ENCODE data around the gene CEP68. TPM values are rescaled to one million over a fixed set of nuclear protein-coding genes. Genes with fewer than 3 reads are reported as not detected.
A peak's percentile ranks its signal among the peaks of the same experiment; 100 is the strongest.

CEP68 gene
- total and polyA plus RNA-seq, 12 donors: 5.6 to 19.3 (median 10.7) TPM

DNA sequence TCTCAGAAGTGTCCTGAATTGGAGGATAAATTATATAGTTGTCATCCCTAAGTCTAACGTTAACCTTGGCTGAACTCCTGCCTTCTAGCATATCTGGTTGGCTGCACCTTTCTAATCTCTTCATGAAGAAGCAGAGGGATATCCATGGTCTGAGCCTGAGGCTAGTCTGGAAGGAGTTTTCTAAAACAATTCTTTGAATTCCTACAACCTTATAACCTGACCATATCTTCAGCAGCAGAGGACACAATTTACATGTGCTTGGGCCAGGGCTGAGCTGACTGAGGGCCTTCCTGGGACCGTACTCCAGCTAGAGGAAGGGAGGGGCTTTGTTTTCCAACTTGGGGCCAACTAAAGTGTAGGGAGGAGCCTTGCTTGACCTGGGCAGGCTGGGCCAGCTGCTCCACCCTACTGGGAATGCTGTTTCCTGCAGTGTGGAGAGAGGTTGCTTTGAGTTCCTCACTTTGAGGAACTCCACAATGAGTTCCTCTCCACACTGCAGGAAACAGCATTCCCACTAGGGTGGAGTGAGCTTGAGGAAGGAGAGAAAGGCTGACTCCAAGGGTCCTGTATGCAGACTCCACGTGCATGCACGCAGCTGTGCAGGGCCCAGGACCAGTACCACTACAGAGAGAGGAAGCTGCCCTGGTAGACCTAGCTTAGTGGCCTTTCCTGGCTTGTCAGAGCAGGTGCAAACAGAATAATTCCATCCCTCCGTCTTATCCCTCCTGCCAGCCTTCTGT, 19.6 kb downstream of the CEP68 start:
- intact Hi-C loops (cut with DNase I): no loop called here
- no peaks in the 10 kb centered on the region for H3K9me3 ChIP-seq (replicated peaks in 1 of 3)
- no peaks in the 10 kb centered on the region for H3K27me3 ChIP-seq
- 42 to 52% (median 47%) methylated on average over 5 of the region's 5 CpGs for WGBS, 4 donors
- H3K4me3 ChIP-seq: no peak overlapping the region
- H3K27ac ChIP-seq: peak overlapping the region in 3 of 5 donors; percentile 14 to 52 (median 51)
- peaks cover 0 to 63% of the 10 kb centered on the region in 2 donors for H3K36me3 ChIP-seq (replicated peaks in 1 of 2)
- H3K4me1 ChIP-seq (replicated peaks in 1 of 2): peaks cover 2 to 31% of the 10 kb centered on the region in 2 donors
- TF ChIP-seq, protein P1, sequence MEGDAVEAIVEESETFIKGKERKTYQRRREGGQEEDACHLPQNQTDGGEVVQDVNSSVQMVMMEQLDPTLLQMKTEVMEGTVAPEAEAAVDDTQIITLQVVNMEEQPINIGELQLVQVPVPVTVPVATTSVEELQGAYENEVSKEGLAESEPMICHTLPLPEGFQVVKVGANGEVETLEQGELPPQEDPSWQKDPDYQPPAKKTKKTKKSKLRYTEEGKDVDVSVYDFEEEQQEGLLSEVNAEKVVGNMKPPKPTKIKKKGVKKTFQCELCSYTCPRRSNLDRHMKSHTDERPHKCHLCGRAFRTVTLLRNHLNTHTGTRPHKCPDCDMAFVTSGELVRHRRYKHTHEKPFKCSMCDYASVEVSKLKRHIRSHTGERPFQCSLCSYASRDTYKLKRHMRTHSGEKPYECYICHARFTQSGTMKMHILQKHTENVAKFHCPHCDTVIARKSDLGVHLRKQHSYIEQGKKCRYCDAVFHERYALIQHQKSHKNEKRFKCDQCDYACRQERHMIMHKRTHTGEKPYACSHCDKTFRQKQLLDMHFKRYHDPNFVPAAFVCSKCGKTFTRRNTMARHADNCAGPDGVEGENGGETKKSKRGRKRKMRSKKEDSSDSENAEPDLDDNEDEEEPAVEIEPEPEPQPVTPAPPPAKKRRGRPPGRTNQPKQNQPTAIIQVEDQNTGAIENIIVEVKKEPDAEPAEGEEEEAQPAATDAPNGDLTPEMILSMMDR (IDR thresholded peaks at IDR 0.05): no peak
- no peak for TF ChIP-seq POLR2A (IDR thresholded peaks at IDR 0.05)
- DNase-seq: peak in 1 of 7 donors; percentile 55

DNA sequence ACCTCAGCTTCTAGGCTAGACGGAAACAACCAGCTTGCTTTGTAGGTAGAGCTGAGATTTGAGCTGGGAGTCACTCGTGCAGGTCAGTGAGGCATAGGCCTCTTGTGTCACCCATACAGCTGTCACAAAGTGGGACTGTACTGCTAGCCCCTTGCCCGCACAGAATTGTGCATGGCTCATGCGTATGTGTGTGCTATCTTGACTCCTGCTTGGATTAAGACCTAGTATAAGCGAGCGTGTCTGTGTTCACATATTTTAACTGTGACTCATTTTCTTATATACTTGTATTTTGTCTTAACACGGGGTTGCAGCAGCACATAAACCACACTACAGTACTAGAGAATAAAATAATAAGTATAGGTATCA, 20.1 kb downstream of the CEP68 start:
- TF ChIP-seq, protein P1 (IDR thresholded peaks at IDR 0.05): no peak
- TF ChIP-seq POLR2A (IDR thresholded peaks at IDR 0.05): no peak
- H3K36me3 ChIP-seq (replicated peaks in 1 of 2): peaks cover 0 to 66% of the 10 kb centered on the region in 2 donors
- no peaks in the 10 kb centered on the region for H3K27me3 ChIP-seq
- H3K27ac ChIP-seq: peak overlapping the region in 3 of 5 donors; percentile 14 to 52 (median 51)
- H3K9me3 ChIP-seq (replicated peaks in 1 of 3): no peaks in the 10 kb centered on the region
- H3K4me1 ChIP-seq (replicated peaks in 1 of 2): peaks cover 0 to 26% of the 10 kb centered on the region in 2 donors
- H3K4me3 ChIP-seq: no peak overlapping the region
- DNase-seq: no peak
- 76 to 88% (median 81%) methylated on average over 7 of the region's 7 CpGs for WGBS, 4 donors
- intact Hi-C loops (cut with DNase I): no loop called here

DNA sequence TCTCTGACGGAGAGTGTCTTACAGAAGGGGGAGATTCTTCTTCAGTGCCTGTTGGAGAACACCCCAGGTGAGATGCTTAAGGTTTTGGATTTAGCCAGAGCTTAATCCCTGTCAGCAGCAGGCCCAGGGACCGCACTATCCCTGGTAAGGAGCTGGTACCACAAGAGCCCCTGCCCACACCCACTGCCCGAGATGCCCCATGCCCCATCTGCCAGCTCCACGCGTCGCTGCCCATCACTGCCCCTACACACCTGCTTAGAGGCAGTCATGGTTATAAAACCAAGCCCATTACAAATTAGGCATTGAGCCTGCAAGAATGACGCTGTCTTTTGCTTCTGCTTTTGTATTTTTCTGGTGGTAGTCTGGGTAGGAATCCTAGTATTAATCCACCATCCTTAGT, 21.7 kb downstream of the CEP68 start:
- no peak for DNase-seq
- no peak overlapping the region for H3K27ac ChIP-seq
- no peaks in the 10 kb centered on the region for H3K9me3 ChIP-seq (replicated peaks in 1 of 3)
- peaks cover 0 to 61% of the 10 kb centered on the region in 2 donors for H3K36me3 ChIP-seq (replicated peaks in 1 of 2)
- TF ChIP-seq, protein P1 (IDR thresholded peaks at IDR 0.05): no peak
- no peak for TF ChIP-seq POLR2A (IDR thresholded peaks at IDR 0.05)
- H3K27me3 ChIP-seq: no peaks in the 10 kb centered on the region
- H3K4me3 ChIP-seq: no peak overlapping the region
- 96 to 99% (median 98%) methylated on average over 7 of the region's 7 CpGs for WGBS, 4 donors
- peaks cover 10 to 35% of the 10 kb centered on the region in 2 donors for H3K4me1 ChIP-seq (replicated peaks in 1 of 2)
- intact Hi-C loops (cut with DNase I): no loop called here

DNA sequence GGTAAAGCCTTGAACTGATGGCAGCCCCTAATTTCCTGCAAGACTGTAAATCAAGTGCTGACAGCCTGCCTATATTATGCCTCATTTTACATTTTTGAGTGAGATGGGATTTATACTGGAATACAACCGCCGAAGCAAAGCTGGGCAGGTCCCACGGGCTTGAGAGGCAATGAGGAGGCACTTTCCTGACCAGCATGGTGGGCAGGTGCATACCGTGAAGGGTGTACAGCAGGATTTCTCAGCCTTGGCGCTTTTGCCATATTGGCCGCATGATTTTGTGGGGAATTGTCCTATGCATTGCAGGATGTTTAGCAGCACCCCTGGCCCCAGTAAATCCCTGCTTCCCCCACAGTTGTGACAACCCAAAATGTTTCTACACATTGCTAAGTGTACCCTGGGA, 22.8 kb downstream of the CEP68 start:
- H3K27me3 ChIP-seq: no peaks in the 10 kb centered on the region
- intact Hi-C loops (cut with DNase I): no loop called here
- H3K4me1 ChIP-seq (replicated peaks in 1 of 2): peaks cover 10 to 38% of the 10 kb centered on the region in 2 donors
- H3K9me3 ChIP-seq (replicated peaks in 1 of 3): no peaks in the 10 kb centered on the region
- H3K27ac ChIP-seq: no peak overlapping the region
- WGBS, 4 donors: 93 to 97% (median 95%) methylated on average over 5 to 6 of the region's 6 CpGs
- TF ChIP-seq, protein P1 (IDR thresholded peaks at IDR 0.05): no peak
- TF ChIP-seq POLR2A (IDR thresholded peaks at IDR 0.05): no peak
- no peak overlapping the region for H3K4me3 ChIP-seq
- DNase-seq: peak in 1 of 7 donors; percentile 14
- H3K36me3 ChIP-seq (replicated peaks in 1 of 2): peaks cover 0 to 61% of the 10 kb centered on the region in 2 donors
